NCI-H1417 (cell line): ENCODE measurements around the gene CTRB2.
"Not testable (repeated sequence)": the region's sequence is repeated elsewhere in the genome, so short reads cannot be mapped to it uniquely, and the experiment has no call there.

Experiments used
- DNase-seq, 3 experiments: peaks; one replicate each; lab custom pipeline; 2025; lab: John Stamatoyannopoulos, UW

Gene CTRB2

DNA sequence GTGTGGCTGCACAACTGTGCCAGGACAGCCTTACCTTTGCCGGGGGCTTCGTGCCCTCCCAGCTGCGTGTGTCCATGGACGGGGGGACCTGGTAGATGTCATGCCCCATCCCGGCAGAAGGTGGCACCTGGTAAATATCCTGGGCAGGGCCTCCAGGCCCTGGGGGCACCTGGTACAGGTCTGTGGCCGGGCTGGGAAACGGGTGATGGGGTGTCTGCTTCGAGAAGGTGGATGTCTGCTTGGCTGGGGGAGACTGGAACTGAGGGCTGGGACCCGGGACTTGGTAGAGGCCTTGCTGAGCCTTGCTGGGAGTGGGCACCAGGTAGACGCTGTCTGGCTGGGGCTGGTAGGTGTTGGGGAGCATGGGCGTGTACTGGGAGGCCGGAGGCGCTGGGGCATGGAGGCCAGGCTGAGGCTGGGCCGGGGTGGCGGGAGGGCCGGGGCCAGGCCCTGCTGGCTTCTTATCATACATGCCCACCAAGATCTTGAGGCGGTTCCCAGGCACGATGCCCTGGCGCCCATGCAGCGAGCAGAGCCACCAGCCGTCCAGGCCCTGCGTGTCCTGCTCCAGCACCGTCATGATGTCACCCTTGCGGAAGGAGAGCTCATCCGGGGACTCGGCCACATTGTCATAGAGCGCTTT lies 35.6 kb upstream of the CTRB2 start:
- DNase-seq = not testable (repeated sequence)

DNA sequence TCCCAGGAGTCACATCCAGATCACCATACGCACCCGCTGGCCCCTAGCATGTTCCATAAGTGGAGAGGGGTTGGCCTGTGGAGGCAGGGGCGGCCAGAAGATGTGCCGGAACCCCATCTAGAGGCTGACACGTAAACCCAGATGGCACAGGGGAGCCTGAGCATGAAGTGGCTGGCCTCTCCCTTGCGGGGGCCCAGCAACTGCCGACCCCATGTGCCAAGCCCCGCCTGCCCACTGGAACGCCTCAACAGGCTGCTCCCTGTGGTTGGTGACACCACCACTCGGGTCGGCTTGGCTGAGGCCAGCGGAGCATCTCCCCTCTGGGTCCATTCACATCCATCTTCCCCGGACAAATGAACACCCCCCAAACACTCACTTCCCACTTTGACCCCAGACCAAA lies 35.0 kb upstream of the CTRB2 start:
- DNase-seq = no peak

DNA sequence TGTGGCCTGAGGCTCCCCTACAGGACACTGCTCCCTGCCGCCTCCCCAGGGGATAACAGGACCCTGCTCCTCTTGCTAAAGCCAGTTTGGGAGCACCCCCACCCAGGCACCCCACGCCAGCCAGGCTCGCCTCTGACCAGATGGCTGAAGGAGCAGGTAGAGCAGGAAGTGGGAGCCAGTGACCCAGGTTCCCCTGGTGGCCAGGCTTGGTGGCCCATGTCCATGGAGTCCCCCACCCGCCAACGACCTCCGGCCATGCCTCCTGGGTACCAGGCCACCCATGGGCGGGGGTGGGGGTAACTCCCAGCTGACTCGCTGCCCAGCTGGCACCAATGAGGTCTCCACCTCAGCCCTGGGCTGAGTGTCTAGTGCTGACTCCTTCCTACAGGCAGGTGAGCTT lies 34.5 kb upstream of the CTRB2 start:
- DNase-seq = no peak

DNA sequence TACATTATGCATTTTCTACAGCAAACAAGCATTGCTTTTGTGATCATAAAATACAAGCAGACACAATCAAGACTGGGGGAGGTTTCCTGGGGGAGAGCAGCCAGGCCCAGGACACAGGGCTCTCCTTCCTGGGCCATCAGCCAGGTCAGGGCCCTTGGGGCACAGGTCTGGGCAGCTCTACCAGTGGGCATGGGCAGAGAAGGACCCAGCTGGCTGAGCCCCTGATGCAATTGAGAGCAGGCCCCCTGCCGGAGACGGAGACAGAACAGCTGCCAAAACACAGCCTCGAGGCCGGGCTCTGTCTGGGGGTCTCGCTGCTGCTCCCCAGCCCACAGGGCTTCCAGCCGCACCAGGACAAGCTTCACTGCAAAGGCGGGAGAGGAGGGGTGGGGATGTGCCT lies 33.7 kb upstream of the CTRB2 start:
- DNase-seq = not testable (repeated sequence)

DNA sequence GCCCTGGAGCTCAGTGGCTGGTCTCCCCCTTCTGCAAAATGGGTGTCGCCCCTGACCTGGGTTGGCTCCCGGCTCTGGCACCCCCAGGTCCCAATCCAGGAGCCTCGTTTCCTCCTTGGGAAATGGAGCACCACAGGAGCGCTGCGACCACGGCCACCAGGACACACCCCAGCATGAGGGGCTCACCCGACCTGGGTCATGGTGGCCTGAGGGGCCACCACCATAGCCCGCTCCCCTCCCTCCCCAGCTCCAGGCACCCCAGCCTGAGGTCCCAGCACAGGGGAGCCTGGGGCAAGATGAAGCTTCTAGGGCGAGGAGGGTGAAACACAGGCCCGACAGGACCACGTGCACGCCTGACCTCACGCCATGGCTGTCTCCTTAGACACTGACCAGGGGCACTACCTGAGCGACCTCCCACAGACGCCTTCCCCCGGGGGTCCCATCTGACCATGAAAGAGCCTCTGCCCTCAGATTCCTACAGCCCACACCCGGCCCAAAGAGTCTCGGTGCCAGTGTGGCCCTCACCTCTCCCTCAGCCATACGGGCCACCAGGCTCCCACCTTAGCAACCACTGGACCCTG lies 32.7 kb upstream of the CTRB2 start:
- no peak for DNase-seq

DNA sequence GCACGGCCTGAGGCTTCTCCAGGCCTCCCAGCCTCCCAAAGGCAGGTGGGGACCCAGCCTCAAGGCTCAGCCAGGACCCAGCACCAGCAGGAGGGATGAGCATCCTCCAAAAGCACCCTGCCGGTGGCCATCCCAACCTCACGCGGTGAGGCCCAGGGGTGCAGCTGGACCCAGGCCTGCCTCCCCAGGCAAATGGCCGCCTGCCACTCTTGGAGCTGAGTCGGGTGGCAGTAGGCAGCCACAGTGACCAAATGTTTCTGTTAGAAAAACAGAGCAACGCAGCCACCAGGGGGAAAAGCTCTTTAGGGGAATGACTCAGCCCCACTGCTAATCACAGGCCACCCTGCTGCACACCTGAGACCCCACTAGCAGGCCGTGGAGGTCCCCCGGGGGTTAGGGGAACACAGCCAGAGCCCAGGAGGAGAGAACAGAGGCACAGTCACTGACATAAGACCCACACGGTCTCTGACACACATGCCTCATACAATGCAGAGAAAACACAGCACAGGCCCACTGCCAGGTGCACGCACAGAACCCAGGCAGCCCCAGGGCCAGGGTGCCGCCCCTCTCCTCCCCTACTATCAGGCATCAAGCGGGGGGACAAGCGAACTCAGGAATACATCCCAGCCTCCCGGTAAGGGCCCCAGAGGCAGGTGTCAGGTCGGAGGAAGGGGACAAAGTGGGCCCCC lies 32.0 kb upstream of the CTRB2 start:
- DNase-seq = no peak

DNA sequence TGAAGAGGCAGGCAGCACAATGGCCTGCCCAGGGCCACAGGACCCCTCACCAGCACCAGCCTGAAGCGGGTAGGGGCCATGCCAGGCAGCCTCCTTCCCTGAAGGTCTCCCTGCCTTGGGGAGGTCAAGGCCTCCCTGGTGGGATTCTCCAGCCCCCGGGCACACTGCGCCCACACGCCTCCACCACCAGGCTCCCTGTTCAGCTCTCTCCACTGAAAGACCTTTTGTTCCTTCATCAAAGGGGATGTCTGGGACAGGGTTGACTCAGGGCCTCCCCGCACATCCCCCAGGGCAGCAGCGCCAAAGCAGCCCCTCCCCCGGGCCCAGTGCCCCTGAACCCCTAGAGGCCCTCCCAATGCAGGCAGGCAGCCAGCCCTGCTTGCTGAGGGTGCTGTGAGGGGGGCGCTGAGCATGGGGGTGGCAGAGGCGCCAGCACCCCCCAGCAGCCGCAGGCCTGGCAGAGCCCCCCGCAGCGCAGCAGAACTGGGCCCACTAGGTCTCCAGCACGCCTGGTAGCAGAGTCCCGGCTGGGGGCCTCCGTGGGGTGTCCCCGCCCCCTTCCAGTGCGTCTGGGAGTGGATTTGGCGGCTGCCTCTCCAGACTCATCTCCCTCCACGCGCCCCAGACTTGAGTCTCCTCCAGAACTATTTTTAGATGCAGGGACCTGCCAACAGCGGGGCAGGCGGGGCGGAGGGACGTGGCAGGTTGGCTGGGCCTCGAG lies 31.3 kb upstream of the CTRB2 start:
- DNase-seq = peak in 2 of 3 experiments; percentile 8 to 11

DNA sequence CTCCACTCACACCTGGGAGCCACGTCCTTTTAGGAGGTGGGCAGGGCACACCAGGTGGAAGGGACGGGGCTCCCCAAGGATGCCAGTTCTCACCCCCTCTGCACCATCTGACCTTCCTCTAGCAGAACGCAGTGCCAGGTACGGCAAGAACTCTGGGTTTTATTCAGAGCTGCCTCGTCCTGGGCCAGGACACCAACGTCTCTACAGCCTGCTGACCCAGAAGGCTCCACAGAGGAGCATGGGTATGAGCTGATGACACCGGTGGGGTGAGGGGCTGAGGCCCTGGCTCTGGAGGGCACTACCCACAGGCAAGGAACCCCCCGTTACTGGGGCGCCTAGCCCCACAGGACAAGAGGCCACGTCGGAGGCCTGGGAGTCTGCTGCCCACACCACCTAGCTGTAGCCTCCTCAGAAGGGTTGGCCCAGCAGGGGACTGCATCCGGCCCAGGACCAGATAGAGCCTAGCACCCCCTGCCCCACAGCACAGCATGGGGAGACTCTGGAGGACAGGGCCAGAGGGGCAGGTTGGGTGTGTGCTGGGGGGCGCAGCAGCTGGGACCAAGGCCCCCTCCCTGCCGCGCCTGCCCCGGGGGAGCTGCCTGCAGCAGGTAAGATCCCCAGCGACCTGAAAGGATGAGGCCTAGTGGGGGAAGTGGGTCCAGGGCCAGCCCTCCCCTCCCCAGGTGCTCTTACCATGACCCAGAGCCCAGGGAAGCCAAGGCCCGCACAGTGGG lies 30.6 kb upstream of the CTRB2 start:
- DNase-seq = no peak

DNA sequence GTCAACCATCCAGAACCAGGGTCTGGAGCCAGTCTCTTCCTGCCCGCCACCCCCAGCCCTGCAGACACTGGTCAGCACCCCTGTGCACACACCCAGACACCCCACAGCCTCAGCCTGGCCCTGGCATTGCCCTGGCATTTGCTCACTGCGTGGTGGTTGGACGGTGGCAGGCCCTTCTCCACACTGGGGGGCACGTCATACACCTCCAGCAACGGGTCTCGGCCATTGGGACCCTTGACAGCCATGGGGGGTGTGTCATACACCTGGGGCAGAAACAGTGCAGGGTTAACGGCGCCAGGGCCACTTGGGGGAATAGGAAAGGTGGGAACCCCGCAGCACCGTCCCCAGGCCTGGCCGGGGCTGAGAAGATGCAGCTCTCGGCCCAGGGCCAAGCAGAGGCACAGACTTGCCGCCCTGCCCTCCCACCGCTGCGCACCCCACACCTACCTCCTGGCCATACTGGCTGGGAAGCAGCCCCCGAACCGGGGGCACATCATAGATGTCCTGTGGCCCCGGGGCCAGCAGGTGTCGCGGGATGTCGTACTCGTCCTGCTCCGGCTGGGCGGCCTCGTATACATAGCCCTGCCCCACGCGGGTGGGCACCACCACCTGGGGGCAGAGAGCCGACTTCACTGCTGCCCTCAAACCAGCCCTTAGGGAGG lies 29.9 kb upstream of the CTRB2 start:
- no peak for DNase-seq

DNA sequence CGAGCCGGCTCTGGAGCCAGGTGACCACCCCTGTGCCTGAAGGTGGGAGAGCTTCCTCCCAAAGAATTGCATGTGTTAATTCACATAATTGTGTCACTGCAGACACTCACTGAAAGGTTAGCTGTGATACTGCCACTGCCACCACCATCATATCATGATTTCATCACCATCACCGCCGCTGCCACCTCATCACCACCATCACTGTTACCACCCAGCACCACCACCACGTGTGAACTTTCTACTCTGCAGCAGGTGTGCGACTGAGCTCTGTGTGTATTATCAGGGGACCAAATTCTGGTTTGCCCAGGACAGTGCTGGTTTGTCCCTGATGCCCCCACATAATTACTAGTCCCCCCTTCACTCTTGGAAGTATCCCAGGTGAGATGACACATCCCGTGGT lies 29.3 kb upstream of the CTRB2 start:
- DNase-seq = no peak

DNA sequence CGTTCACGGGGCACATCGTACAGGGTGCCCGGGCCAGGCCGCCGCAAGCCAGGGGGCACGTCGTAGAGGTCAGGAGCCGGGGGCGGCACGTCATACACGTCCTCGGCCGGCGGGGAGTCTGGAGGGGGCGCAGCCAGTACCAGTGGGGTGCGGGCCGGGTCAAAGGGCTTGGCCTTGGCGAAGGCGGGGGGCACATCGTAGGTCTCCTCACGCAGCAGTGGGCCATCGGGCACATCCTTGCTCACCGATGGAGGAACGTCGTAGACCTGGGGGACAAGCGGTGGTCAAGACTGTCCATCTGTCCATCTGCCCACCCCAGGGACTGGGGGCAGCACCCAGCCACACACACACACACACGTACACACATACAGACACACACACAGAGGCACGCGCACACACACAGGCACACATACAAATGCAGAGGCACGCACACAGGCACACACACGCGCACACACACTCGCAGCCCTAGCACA lies 28.8 kb upstream of the CTRB2 start:
- no peak for DNase-seq

DNA sequence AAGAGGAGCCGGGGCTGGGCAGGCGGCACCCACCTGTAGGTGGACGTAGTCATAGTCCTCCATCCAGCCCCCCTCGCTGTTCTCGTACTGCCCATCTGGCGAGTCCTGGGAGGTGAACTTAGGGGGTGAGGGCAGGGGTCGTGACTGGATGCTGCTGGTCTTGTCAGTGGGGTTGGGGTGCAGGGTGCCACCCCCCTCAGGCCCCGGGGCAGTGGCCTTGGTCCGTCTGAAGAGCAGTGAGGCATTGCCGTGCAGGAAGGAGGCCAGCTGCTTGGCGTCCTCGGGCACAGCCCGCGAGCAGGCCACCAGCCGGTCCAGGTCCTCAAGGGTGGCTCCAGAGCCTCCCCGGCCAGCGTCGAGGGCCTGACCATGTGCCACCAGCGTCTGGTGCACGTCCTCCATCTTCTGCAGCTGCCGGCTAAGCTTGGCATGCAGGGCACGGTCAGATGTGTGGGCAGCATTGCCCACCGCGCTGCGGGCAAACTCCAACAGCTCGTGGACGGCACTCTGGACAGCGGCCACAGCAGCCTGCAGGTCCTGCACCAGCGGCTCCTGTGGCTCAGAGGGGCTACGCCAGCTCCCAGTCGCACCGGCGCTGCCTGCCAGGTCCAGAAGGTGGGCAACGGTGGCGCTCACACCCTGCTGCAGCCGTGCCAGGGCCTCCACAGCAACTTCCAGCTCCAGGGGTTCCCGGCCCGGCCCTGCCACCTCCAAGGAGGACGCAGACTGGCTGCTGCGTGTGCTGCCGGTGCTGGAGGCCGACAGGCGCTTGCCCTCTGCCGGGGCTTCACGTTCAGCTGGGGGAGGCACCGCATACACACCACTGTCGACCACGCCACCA lies 28.1 kb upstream of the CTRB2 start:
- DNase-seq = no peak

DNA sequence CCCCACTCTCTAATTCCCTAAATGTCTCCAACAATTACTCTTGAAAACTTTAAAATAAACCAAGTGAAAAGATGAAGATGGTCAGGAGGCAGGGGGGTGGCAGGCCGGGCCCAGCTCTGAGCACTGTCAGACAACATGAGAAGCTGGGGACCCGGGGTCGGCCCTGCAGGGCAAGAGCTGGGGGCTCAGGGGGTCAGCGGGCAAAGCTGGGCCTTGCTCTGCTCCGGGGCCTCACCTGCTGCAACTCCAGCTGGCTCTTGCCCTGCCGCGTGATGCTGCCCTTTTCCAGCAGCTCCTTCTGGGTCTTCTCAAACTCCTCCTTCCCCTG lies 26.6 kb upstream of the CTRB2 start:
- no peak for DNase-seq

DNA sequence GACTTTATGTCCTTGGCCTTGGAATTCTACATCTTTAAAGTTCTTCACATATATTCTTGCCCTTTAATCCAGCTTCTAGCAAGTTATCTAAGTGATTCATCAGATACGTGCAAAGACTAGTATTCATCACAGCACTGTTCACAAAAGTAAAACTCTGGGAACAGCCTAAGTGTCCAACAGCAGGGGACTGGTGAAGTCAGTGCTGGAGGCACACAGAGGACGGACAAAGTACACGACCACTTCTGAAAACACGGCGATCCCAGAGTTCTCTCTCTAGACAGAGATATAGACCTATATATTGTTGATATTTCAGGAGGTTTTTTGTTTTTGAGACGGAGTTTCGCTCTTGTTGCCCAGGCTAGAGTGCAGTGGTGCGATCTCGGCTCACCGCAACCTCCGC lies 24.6 kb upstream of the CTRB2 start:
- DNase-seq = no peak

DNA sequence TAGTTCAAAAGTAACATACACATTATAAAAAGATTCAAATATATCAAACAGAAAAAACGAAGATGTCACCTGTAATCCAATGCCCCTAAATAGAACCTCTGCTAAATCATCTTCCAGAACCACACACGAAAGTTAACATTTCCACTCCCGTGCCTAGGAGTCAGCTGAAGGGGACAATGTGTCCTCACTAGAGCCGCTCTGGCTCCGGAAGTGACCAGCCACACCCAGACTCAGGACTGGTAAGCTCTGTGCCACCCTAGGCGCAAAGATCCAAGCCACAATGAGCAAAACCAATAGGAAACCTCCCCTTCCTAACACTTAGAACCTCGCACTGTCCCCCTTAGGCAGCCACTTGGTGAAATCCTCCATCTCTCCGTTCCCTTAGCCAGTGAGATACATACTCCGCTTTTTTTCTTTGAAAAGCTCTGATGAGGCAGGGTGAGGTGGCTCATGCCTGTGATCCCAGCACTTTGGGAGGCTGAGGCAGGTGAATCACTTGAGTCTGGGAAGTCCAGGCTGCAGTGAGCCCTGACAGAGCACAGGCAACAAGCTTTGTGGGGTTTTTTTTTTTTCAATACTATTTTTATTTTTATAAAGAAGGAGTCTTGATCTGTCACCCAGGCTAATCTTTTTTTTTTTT lies 23.6 kb upstream of the CTRB2 start:
- DNase-seq = no peak

DNA sequence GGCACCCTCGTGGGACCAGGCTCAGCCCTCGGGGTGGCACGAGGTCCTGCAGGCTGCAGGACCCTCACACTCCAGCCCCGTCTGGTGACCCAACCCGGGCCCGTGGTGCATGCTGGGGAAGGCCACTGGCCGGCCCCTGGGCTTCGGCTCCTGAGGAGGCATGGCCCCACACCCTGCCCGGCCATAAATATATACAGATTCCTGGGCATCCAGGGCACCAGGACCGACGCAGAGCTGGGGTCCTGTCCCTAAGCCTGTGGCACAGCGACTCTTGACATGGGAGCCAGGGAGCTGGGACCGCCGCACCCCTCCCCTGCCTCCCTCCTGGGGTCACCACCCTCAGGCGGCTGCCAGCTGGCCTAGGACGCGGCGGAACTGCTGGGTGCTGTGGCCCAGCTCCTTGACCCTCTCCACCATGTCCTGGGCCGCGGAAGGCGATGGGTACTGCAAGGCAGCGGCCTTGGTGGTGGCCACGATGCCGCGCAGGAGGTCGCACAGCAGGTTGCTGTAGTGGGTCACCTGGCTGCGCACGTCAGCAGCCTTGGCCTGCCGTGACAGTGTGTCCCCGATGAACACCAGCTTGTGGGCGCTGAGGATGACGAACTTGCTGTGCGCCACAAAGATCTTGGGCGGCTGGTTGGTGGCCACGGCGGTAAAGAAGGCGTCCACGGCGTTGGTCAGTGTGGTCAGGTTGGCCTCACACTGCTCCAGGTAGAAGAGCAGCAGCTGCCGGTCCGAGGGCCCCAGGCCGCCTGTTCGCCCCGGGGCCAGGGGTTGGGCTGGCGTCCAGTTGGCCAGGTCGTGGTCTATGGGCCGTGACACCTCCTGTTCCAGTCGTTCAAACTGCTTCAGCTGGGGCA lies 22.4 kb upstream of the CTRB2 start:
- DNase-seq = no peak

DNA sequence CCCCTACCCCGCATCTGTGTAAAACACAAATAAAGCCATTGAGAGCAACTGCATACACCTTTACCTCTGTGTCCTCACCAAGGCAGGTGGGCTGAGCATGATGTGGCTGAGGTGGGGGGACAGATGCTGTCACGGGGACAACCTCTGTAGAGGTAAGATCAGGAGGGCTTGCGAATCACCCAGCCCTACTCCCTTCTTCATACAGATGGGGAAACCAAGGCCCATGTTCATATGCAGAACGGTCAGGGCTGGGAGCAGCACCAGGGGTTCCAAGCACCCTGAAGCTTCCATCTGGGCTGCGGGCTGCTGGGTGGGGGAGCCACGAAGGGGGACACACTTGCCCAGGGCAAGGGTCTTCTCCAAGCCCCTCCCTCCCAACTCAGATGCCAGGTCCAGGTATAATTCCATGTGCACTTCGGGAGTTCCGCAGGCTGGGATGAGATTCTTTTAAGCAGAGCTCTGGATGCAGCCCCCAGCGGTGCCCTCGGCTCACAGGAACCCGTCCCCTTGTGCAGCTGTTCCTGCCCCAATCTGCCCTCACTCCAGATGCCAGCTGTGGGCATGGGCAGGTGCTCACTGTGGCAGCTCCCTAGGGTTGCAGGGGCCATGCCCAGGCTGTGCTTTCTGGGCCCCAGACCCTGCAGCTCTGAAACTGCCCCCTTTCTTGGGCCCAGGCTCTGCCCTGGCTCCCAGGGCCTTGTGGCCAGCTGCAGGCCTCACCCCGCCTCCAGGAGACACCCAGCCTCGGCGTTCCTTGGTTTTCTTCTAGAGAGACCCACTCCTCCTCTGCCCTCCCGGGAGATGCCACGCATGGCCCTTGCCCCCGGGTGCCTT lies 21.4 kb upstream of the CTRB2 start:
- no peak for DNase-seq

DNA sequence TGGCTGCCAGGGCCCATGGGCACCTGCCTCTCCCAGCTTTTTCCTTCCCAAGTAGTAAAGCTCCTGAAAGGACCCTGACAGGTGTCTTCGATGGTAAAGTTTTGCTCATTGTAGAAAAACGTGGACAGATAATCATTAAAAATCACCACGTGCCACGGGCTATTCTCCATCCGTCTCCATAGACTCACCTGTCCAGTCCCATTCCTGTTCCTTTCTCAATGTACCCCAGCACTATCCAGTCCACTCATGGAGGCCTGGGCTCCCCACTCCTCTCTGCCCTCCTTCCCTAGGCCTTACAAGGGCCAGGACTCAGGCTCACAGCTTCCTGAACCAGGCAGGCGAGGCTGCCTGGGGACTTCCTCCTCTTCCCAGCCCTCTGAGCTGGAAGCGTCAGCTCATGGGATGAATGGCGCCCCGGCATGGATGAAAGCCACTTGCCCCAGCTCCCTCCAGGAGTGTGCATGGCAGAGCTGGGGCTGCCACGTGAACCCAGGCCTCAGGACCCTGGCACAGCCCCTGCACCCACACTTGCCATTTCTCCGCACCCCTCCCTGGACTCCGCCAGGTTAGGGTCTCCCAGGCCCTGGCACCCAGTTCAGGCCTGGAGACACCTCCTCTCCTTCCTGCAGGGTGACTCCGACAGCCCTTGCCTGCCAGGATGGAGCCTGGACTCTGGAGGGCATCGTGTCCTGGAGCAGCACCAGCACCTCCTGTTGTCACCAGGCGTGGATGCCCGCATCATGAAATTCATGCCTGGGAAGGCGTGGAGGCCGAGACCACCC lies 20.6 kb upstream of the CTRB2 start:
- no peak for DNase-seq
